Endothelial cell (in vitro differentiated cells): ENCODE results near the gene ACVR1B. TPM values are rescaled to one million over a fixed set of nuclear protein-coding genes. Genes with fewer than 3 reads are reported as not detected.

Experiments
- DNase-seq: peaks from one replicate; pipeline ENCODE4 v3.0.0; 2021; ENCODE audit warnings: low spot score
- H3K27ac Mint-ChIP-seq: one replicate; pipeline ENCODE4 v1.8.0; 2021; ENCODE audit warnings: mixed read lengths, inconsistent platforms; ENCODE audit not compliant: unreplicated experiment
- H3K27me3 Mint-ChIP-seq: one replicate; pipeline ENCODE4 v1.8.0; 2021; ENCODE audit warnings: mild to moderate bottlenecking, moderate library complexity, mixed read lengths, inconsistent platforms; ENCODE audit not compliant: unreplicated experiment
- H3K36me3 Mint-ChIP-seq: one replicate; pipeline ENCODE4 v1.8.0; 2021; ENCODE audit warnings: mild to moderate bottlenecking, low read depth, mixed read lengths, inconsistent platforms; ENCODE audit not compliant: unreplicated experiment
- H3K4me1 Mint-ChIP-seq: one replicate; pipeline ENCODE4 v1.8.0; 2021; ENCODE audit warnings: mild to moderate bottlenecking, mixed read lengths, inconsistent platforms; ENCODE audit not compliant: unreplicated experiment
- H3K4me3 Mint-ChIP-seq: one replicate; pipeline ENCODE4 v1.8.0; 2021; ENCODE audit warnings: mild to moderate bottlenecking, mixed read lengths, inconsistent platforms; ENCODE audit not compliant: unreplicated experiment
- H3K9me3 Mint-ChIP-seq: one replicate; pipeline ENCODE4 v1.8.0; 2021; ENCODE audit warnings: mixed read lengths, inconsistent platforms; ENCODE audit not compliant: unreplicated experiment
- total RNA-seq: library from RNA; stranded (reverse); fragmentation: NEBNext Ultra II Directional; extraction: Animal tissue kit (Norgen Biotek cat#: 25700); gene quantifications from one replicate; pipeline ENCODE4 v1.2.1, GENCODE V29; 2021; ENCODE audit not compliant: unreplicated experiment
- TF ChIP-seq, protein P1 (sequence below): fragments of 200-600 bp; sonication (generic); IDR thresholded peaks from one replicate; pipeline ENCODE4 v1.5.0; 2021; ENCODE audit warnings: antibody characterized with exemption; ENCODE audit not compliant: unreplicated experiment

The ACVR1B gene
- total RNA-seq, 1 donor from 2014 or later = 30.5 TPM

DNA sequence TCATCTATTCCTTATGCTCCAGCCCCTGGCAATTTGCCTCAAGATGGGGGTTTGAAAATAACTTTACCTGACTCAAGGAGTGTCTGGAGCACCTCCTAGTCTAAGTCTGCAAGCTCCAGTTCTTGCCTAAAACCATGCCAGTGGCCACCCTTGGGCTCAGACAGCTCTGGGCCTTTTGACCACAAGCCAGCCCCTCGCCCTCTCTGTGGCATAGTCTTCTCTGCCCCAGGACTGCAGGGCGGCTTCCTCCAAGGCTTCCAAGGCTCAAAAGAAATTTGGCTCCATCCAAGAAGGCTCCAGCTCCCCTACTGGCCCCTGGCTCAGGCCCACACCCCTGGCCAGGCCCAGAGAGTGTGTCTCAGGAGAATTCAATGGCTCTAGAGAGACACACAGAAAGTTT, 29.4 kb upstream of the ACVR1B start:
- no peaks in the 10 kb centered on the region for H3K9me3 Mint-ChIP-seq
- H3K4me3 Mint-ChIP-seq = no peak overlapping the region
- peaks cover 40% of the 10 kb centered on the region for H3K27me3 Mint-ChIP-seq
- no peak for DNase-seq
- TF ChIP-seq, protein P1, sequence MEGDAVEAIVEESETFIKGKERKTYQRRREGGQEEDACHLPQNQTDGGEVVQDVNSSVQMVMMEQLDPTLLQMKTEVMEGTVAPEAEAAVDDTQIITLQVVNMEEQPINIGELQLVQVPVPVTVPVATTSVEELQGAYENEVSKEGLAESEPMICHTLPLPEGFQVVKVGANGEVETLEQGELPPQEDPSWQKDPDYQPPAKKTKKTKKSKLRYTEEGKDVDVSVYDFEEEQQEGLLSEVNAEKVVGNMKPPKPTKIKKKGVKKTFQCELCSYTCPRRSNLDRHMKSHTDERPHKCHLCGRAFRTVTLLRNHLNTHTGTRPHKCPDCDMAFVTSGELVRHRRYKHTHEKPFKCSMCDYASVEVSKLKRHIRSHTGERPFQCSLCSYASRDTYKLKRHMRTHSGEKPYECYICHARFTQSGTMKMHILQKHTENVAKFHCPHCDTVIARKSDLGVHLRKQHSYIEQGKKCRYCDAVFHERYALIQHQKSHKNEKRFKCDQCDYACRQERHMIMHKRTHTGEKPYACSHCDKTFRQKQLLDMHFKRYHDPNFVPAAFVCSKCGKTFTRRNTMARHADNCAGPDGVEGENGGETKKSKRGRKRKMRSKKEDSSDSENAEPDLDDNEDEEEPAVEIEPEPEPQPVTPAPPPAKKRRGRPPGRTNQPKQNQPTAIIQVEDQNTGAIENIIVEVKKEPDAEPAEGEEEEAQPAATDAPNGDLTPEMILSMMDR = no peak
- H3K36me3 Mint-ChIP-seq = peaks cover 35% of the 10 kb centered on the region
- peak overlapping the region; percentile 57 for H3K27ac Mint-ChIP-seq
- H3K4me1 Mint-ChIP-seq = peaks cover 72% of the 10 kb centered on the region

DNA sequence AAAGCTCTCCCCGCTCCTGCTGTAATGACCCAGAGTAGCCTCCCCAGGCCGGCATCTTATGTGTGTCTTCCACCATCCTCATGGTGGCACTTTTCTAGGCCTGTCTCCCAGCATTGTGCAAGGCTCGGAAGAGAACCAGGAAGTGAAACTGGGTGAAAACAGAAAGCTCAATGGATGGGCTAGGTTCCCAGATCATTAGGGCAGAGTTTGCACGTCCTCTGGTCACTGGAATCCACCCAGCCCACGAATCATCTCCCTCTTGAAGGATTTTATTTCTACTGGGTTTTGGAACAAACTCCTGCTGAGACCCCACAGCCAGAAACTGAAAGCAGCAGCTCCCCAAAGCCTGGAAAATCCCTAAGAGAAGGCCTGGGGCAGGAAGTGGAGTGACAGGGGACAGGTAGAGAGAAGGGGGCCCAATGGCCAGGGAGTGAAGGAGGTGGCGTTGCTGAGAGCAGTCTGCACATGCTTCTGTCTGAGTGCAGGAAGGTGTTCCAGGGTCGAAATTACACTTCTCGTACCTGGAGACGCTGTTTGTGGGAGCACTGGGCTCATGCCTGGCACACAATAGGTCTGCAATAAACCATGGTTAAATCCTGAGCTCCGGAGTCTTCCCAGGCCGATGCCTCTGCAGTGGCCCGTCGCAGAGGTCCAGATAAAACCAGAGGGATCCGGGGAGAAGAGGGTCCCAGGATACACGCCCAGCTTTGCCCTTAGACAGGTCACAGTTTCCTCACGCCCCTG, 28.6 kb upstream of the ACVR1B start:
- no peak overlapping the region for H3K4me3 Mint-ChIP-seq
- TF ChIP-seq, protein P1 = no peak
- peak overlapping the region; percentile 75 for H3K27ac Mint-ChIP-seq

DNA sequence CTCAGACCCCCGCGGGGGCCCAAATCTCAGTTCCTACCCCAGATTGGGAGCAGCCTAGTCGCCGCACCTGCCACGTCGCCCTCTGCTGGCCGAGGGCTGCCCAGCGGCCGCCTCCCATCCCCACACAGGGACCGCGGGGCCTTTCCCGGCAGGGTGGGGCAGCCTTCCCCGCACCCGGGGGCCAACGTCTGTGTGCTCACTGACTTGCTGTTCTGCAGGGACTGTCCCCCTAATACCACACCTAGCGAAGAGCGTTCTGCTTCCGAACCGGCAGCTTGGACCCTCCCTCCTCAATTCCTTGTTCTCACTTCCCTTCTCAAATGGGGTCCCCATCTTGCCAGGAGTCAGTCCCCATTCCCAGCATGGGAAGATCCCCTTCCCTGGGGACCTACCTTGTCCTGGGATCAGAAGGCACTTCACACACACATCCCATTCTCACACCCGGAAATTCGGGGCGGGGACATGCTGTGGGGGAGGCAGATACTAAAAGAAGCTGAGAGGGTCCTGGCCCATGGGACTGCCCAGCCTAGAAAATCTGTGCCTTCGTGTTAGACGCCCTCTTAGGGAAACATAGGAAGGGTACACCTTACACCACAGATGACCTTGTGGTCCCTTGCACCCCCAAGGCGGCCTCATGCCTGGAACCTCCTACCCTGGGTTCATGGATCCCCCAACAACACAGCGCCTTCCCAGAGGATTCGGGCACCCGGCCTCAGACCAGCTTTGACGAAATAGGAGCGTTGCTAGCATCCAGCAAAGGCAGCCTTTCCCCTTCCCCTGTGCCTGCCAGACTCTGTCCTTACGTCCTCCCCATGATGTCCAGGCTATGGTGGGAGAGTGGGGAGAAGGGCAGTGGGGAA, 27.8 kb upstream of the ACVR1B start:
- no peak overlapping the region for H3K4me3 Mint-ChIP-seq
- peaks cover 20% of the 10 kb centered on the region for H3K36me3 Mint-ChIP-seq
- TF ChIP-seq, protein P1 = peak; percentile 62
- peaks cover 62% of the 10 kb centered on the region for H3K4me1 Mint-ChIP-seq
- DNase-seq = peak; percentile 73
- peak overlapping the region; percentile 93 for H3K27ac Mint-ChIP-seq
- peaks cover 38% of the 10 kb centered on the region for H3K27me3 Mint-ChIP-seq
- no peaks in the 10 kb centered on the region for H3K9me3 Mint-ChIP-seq

More for the DNA sequence above, 28.6 kb upstream of the ACVR1B start:
- peaks cover 38% of the 10 kb centered on the region for H3K27me3 Mint-ChIP-seq
- no peak for DNase-seq
- H3K9me3 Mint-ChIP-seq = no peaks in the 10 kb centered on the region
- H3K4me1 Mint-ChIP-seq = peaks cover 65% of the 10 kb centered on the region
- peaks cover 27% of the 10 kb centered on the region for H3K36me3 Mint-ChIP-seq

DNA sequence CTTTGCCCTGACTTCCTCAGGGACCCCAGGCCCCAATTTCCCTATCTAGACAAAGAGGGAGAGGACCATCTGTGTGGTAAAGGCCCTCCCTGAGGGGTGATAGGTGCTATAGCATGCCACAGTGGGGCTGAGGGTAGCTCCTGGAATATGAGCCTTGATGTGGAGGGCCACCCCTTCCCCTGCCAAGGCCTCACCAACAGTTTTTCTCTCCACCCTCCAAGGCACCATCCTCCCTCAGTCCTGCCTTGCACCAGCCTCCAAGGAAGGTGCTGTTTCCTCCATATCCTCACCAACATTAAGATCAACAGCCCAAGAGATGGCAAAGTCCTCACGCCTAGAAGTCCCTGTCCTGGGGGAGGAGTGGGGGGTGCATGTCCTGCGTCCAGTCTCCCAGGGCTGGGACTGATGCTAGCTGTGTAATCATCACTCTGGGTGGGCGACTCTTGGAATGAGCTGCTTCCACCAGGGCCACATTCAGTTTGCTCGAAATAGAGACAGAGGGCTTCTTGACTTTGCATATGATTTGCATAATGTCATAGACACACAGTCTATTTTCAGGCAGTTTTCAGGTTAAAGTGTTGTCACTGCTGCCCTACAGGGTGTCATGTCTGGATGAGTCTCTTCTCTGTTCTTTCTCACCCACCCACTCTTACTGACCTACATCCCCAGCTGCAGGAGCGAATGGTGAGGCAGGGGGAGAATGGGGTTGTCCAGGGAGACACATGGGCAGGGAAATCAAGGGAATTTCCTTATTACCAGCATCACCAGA, 26.8 kb upstream of the ACVR1B start:
- Mint-ChIP-seq H3K36me3 (peaks cover 10% of the 10 kb centered on the region), H3K4me3 (peak overlapping the region; percentile 18)

More for the DNA sequence above, 26.8 kb upstream of the ACVR1B start:
- Mint-ChIP-seq H3K4me1 (peaks cover 62% of the 10 kb centered on the region), H3K9me3 (no peaks in the 10 kb centered on the region), H3K27ac (peak overlapping the region; percentile 93), H3K27me3 (peaks cover 31% of the 10 kb centered on the region)
- TF ChIP-seq, protein P1 = no peak
- DNase-seq = no peak
